ENCODE measurements around the gene TOLLIP.
A peak's percentile ranks its signal among the peaks of the same experiment; 100 is the strongest.

DNA sequence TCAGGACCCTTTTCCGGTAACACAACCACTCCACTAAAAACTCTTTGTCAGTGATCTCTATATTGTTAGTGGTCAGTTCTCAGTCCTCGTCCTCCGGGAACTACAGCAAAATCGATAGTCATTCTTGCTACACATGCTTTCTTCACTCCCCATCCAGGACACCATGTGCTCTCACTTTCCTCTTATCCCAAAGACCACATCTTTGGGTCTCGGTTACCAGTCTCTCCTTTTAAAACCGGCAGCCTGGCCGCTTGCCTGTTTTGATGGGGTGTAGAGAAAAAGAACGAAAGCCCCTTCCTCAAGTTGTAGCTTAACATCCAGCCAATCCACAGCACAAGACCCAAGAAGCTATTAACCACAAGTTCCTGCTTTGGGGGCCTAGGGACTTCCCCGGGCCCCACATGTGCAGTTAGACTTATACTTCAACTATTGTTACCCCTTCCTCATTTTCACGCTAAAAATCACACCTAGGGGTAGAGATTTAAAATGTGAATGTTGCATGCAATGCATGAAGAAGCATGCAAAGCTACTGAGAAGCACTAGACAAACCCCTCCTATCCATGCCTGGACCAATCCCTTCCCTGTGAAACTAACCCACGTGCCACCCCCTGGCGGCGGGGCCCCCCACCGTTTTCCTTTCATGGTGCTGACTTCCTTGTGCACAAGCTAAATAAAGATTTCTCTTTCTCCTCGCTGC lies 1.5 kb upstream of the TOLLIP start:
- TF ChIP-seq, protein P1, sequence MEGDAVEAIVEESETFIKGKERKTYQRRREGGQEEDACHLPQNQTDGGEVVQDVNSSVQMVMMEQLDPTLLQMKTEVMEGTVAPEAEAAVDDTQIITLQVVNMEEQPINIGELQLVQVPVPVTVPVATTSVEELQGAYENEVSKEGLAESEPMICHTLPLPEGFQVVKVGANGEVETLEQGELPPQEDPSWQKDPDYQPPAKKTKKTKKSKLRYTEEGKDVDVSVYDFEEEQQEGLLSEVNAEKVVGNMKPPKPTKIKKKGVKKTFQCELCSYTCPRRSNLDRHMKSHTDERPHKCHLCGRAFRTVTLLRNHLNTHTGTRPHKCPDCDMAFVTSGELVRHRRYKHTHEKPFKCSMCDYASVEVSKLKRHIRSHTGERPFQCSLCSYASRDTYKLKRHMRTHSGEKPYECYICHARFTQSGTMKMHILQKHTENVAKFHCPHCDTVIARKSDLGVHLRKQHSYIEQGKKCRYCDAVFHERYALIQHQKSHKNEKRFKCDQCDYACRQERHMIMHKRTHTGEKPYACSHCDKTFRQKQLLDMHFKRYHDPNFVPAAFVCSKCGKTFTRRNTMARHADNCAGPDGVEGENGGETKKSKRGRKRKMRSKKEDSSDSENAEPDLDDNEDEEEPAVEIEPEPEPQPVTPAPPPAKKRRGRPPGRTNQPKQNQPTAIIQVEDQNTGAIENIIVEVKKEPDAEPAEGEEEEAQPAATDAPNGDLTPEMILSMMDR (IDR thresholded peaks at IDR 0.05; ENCODE audit: low read depth, low read length, poor library complexity, severe bottlenecking): peak; percentile 33
- TF ChIP-seq EZH2phosphoT487 (IDR thresholded peaks at IDR 0.05; ENCODE audit: borderline replicate concordance, low read length): no peak

Measured in DOHH2 (cell line).